ENCODE results near the gene CIAO2A.

Gene CIAO2A

GRCh38 chr15:64046421-64047153 lies 47.1 kb downstream of the CIAO2A start, which contains the start of gene DAPK2:
Gene DAPK2, minus strand, starts transcription at chr15:64046485. Its CDS starts 6,224 bp downstream, at chr15:64040261.
- FAIRE-seq (no peak), DNase-seq (ENCODE audit: insufficient read length, low spot score) (peak; percentile 75)
- TF ChIP-seq CTCF (IDR thresholded peaks at IDR 0.05; ENCODE audit: insufficient read depth, missing control alignments), result peak; percentile 47

GRCh38 chr15:64045774-64046420 lies 47.7 kb downstream of the CIAO2A start:
- no peak for FAIRE-seq
- DNase-seq (ENCODE audit: insufficient read length, low spot score), result no peak
- no peak for TF ChIP-seq CTCF (IDR thresholded peaks at IDR 0.05; ENCODE audit: insufficient read depth, missing control alignments)

GRCh38 chr15:64045101-64045435 lies 48.6 kb downstream of the CIAO2A start:
- no peak for FAIRE-seq
- DNase-seq (ENCODE audit: insufficient read length, low spot score), result no peak
- TF ChIP-seq CTCF (IDR thresholded peaks at IDR 0.05; ENCODE audit: insufficient read depth, missing control alignments), result no peak

GRCh38 chr15:64044300-64045100 lies 49.1 kb downstream of the CIAO2A start:
- DNase-seq (ENCODE audit: insufficient read length, low spot score) (no peak), FAIRE-seq (no peak)
- no peak for TF ChIP-seq CTCF (IDR thresholded peaks at IDR 0.05; ENCODE audit: insufficient read depth, missing control alignments)

DNA sequence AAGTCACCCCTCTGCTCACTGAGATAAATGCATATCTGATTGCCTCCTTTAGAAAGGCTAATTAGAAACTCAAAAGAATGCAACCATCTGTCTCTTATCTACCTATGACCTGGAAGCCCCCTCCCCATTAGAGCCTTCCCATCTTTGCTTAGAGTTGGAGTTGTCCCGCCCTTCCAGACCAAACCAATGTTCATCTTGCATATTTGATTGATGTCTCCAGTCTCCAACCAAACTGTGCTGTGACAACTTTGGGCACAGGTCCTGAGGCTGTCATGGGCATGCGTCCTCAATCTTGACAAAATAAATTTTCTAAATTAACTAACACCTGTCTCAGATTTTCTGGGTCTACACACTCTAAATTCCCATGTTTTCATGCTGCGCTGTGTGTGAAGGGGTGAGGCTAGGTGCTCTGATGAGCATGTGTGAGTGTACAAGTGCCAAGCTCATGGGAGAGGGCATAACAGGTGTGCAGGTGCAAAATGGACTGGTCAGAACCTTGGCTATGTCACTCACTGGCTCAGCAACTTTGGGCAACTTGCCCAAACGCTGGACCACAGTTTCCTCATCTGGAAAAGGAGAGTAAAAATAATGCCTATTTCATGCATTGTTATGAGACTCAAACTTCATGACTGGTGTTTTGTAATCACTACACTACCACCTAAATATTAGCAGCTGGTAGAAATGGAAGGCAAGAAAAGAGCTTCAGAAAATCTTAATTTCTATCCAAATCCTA lies 54.6 kb downstream of the CIAO2A start:
- no peak for TF ChIP-seq CTCF (IDR thresholded peaks at IDR 0.05; ENCODE audit: insufficient read depth, missing control alignments)
- no peak for DNase-seq (ENCODE audit: insufficient read length, low spot score)

DNA sequence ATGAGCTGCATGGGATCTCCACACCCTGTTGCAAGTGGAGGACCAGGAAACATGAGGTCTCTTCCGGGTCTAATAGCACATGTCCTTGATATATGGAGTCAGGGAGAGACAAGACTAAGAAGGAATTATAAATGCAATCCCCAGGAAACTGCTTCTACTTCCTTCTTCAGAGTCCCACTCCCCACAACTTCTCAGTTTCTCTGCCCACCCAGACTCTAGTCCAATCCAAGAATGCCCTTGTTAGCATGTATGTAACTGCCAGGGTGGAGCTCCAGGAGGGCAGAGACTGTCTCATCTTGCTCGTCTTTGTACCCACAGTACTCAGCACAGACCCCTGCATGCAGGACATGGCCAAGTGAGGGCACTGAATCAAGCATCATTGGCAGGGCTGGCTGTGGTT lies 55.7 kb downstream of the CIAO2A start:
- DNase-seq (ENCODE audit: insufficient read length, low spot score), result no peak
- no peak for TF ChIP-seq CTCF (IDR thresholded peaks at IDR 0.05; ENCODE audit: insufficient read depth, missing control alignments)
- FAIRE-seq, result no peak

More for the DNA sequence above, 54.6 kb downstream of the CIAO2A start:
- no peak for FAIRE-seq
